ENCODE data around the gene TMEM237.

- TF ChIP-seq CTCF (IDR thresholded peaks at IDR 0.05), result peak; percentile 69
- no peak for TF ChIP-seq EZH2 (IDR thresholded peaks at IDR 0.05)
- TF ChIP-seq EZH2phosphoT487 (IDR thresholded peaks at IDR 0.05), result no peak
Observed at GRCh38 chr2:201680743-201681142, 37.4 kb upstream of the TMEM237 start.

All from neural progenitor cell (in vitro differentiated cells).